OCI-LY7 (cell line): ENCODE measurements around the gene TPRA1. TPM values are rescaled to one million over a fixed set of nuclear protein-coding genes. Genes with fewer than 3 reads are reported as not detected.

ENCODE experiments used
- BruUV-seq: library from RNA; stranded (reverse); fragments of 400-500 nt; replicated peaks from 2 replicates; lab custom pipeline; 2021; lab: Mats Ljungman, UMichigan
- CTCF ChIA-PET: fragments of 300-600 bp; sonication (Branson Sonifier 250); formaldehyde crosslinking; loops from one replicate; lab custom pipeline; 2022; ENCODE audit warnings: antibody characterized with exemption; ENCODE audit not compliant: unreplicated experiment; lab: Charles Lee
- POLR2A ChIA-PET: fragments of 300-600 bp; sonication (Branson Sonifier 250); formaldehyde crosslinking; loops from one replicate; lab custom pipeline; 2022; ENCODE audit warnings: antibody characterized with exemption; lab: Charles Lee
- DNase-seq: peaks from one replicate; pipeline ENCODE4 v3.0.0-alpha.2; 2015; ENCODE audit warnings: low spot score
- H2AFZ ChIP-seq: fragments of 200-600 bp; sonication (generic), shearing (Covaris generic); 2 replicates; pipeline ENCODE4 v1.6.1; 2014; ENCODE audit warnings: mild to moderate bottlenecking, antibody characterized with exemption, low read length, moderate library complexity
- H3K27ac ChIP-seq: fragments of 200-600 bp; sonication (generic); 2 replicates; pipeline ENCODE4 v1.5.1; 2014; ENCODE audit warnings: mixed run types, low read depth, mild to moderate bottlenecking, moderate library complexity, low read length, inconsistent platforms; ENCODE audit not compliant: poor library complexity, severe bottlenecking
- H3K36me3 ChIP-seq: fragments of 200-600 bp; sonication (generic); 2 replicates; pipeline ENCODE4 v1.6.1; 2014; ENCODE audit warnings: mild to moderate bottlenecking, antibody characterized with exemption, low read length, moderate library complexity, mixed read lengths; ENCODE audit not compliant: insufficient read depth
- H3K4me1 ChIP-seq: fragments of 200-600 bp; sonication (generic); 2 replicates; pipeline ENCODE4 v1.5.1; 2014; ENCODE audit warnings: mild to moderate bottlenecking, low read length; ENCODE audit not compliant: insufficient read depth, poor library complexity, severe bottlenecking
- H3K4me2 ChIP-seq: fragments of 200-600 bp; sonication (generic); 2 replicates; pipeline ENCODE4 v1.6.1; 2014; ENCODE audit warnings: mild to moderate bottlenecking, low read length
- H3K4me3 ChIP-seq: fragments of 200-600 bp; sonication (generic); 2 replicates; pipeline ENCODE4 v1.5.1; 2014; ENCODE audit warnings: mild to moderate bottlenecking, low read depth, low read length; ENCODE audit not compliant: poor library complexity, severe bottlenecking
- H3K79me2 ChIP-seq: fragments of 200-600 bp; sonication (generic); 2 replicates; pipeline ENCODE4 v1.6.1; 2016; ENCODE audit warnings: low read depth, mild to moderate bottlenecking, low read length, moderate library complexity, mixed read lengths; ENCODE audit not compliant: insufficient read depth
- H3K9me2 ChIP-seq: fragments of 200-600 bp; sonication (generic); 2 replicates; pipeline ENCODE4 v1.6.1; 2016; ENCODE audit warnings: mild to moderate bottlenecking, low read length, mixed read lengths; ENCODE audit not compliant: insufficient read depth
- H3K9me3 ChIP-seq: fragments of 200-600 bp; sonication (generic); 2 replicates; pipeline ENCODE4 v1.6.1; 2014; ENCODE audit warnings: mild to moderate bottlenecking, mixed run types, low read length, mixed read lengths
- H4K20me1 ChIP-seq: fragments of 200-600 bp; sonication (generic); 2 replicates; pipeline ENCODE4 v1.6.1; 2014; ENCODE audit warnings: mild to moderate bottlenecking, antibody characterized with exemption, low read length, moderate library complexity, mixed read lengths; ENCODE audit not compliant: insufficient read depth
- CTCF ChIP-seq: fragments of 200-600 bp; sonication (generic); conservative IDR thresholded peaks from 2 replicates; pipeline ENCODE4 v1.5.1; 2014; ENCODE audit warnings: mild to moderate bottlenecking, antibody characterized with exemption, low read length, moderate library complexity, mixed read lengths
- EZH2phosphoT487 ChIP-seq: fragments of 200-600 bp; sonication (generic); IDR thresholded peaks from 2 replicates; pipeline ENCODE4 v1.6.1; 2018; ENCODE audit warnings: low read depth, borderline replicate concordance, mild to moderate bottlenecking, mixed run types, antibody characterized with exemption, low read length, moderate library complexity, mixed read lengths
- intact Hi-C: fragments of 100-400 bp; cut with micrococcal nuclease; formaldehyde crosslinking; loops from one replicate; pipeline ENCODE4 v1.10.0; 2022; ENCODE audit not compliant: unreplicated experiment
- total RNA-seq, 2 experiments: library from RNA; depleted of rRNA in 1 of 2; stranded (reverse); fragments of >200 nt in 1 of 2; shearing (Covaris generic) in 1 of 2; gene quantifications; 2 replicates each; pipeline ENCODE4 v1.2.3, GENCODE V29; 2014 to 2022

The TPRA1 gene
- total RNA-seq, 2 experiments from 2014 or later = 32.3 to 51.4 TPM

- DNase-seq = no peak
- Histone ChIP-seq H3K9me3 (no peaks in the 10 kb centered on the region), H3K79me2 (no peaks in the 10 kb centered on the region), H3K4me3 (no peak overlapping the region), H2AFZ (no peak overlapping the region), H3K4me1 (no peaks in the 10 kb centered on the region), H3K27ac (no peak overlapping the region), H3K36me3 (no peaks in the 10 kb centered on the region), H4K20me1 (no peaks in the 10 kb centered on the region), H3K4me2 (no peak overlapping the region), H3K9me2 (no peaks in the 10 kb centered on the region)
- intact Hi-C loops = loop anchor here (5.0 to 10.0 kb wide), 2 partner anchors 164 to 867 kb away; no protein-coding TSS in a partner anchor
- no TSS peak for BruUV-seq
- TF ChIP-seq EZH2phosphoT487 (no peak), CTCF (no peak)
- ChIA-PET POLR2A (no interaction called here), CTCF (no interaction called here)
Observed at GRCh38 chr3:127541320-127541719, 49.2 kb downstream of the TPRA1 start.

- POLR2A ChIA-PET = interaction anchor here (0.6 kb wide), 1 partner anchor 1261 kb away, joined by 5 read pairs; no protein-coding TSS in a partner anchor
Observed at GRCh38 chr3:127539366-127540060, 51.0 kb downstream of the TPRA1 start.

More at GRCh38 chr3:127539366-127540060, 51.0 kb downstream of the TPRA1 start:
- H2AFZ ChIP-seq = no peak overlapping the region
- no peak for DNase-seq
- no peaks in the 10 kb centered on the region for H3K4me1 ChIP-seq
- H3K9me3 ChIP-seq = no peaks in the 10 kb centered on the region
- intact Hi-C loops = loop anchor here (5.0 to 10.0 kb wide), 2 partner anchors 162 to 865 kb away; no protein-coding TSS in a partner anchor
- H3K4me3 ChIP-seq = no peak overlapping the region
- TF ChIP-seq CTCF (no peak), EZH2phosphoT487 (no peak)
- CTCF ChIA-PET = no interaction called here
- no TSS peak for BruUV-seq
- H3K79me2 ChIP-seq = no peaks in the 10 kb centered on the region
- H4K20me1 ChIP-seq = no peaks in the 10 kb centered on the region
- no peaks in the 10 kb centered on the region for H3K9me2 ChIP-seq
- no peaks in the 10 kb centered on the region for H3K36me3 ChIP-seq
- H3K4me2 ChIP-seq = no peak overlapping the region
- no peak overlapping the region for H3K27ac ChIP-seq
